A204.1 (cell line): ENCODE results near the gene B3GNT2.
"Not testable (repeated sequence)": the region's sequence is repeated elsewhere in the genome, so short reads cannot be mapped to it uniquely, and the experiment has no call there.

Experiments
- FAIRE-seq: peaks from 2 replicates; lab custom pipeline; 2012; peaks lifted over from hg19 to GRCh38; lab: Jason Lieb, UNC

The B3GNT2 gene

GRCh38 chr2:62238236-62238635, 42.3 kb downstream of the B3GNT2 start:
- FAIRE-seq, result no peak

- no peak for FAIRE-seq
These were observed 44.6 kb downstream of the B3GNT2 start for GRCh38 chr2:62240546-62240945.

GRCh38 chr2:62243983-62244382, 48.1 kb downstream of the B3GNT2 start:
- FAIRE-seq, result no peak

GRCh38 chr2:62248226-62248625, 52.3 kb downstream of the B3GNT2 start:
- FAIRE-seq, result no peak

- no peak for FAIRE-seq
These were observed 54.3 kb downstream of the B3GNT2 start for GRCh38 chr2:62250239-62250638.

- no peak for FAIRE-seq
These were observed 58.7 kb downstream of the B3GNT2 start for GRCh38 chr2:62254424-62255266.

- FAIRE-seq, result no peak
These were observed 61.6 kb downstream of the B3GNT2 start for GRCh38 chr2:62257466-62257865.

- FAIRE-seq, result no peak
These were observed 67.3 kb downstream of the B3GNT2 start for GRCh38 chr2:62263076-62263715.

GRCh38 chr2:62264186-62264585, 68.3 kb downstream of the B3GNT2 start:
- no peak for FAIRE-seq

- no peak for FAIRE-seq
These were observed 69.2 kb downstream of the B3GNT2 start for GRCh38 chr2:62265106-62265505.

- no peak for FAIRE-seq
These were observed 70.6 kb downstream of the B3GNT2 start for GRCh38 chr2:62266433-62267038.

- FAIRE-seq, result no peak
These were observed 71.8 kb downstream of the B3GNT2 start for GRCh38 chr2:62267696-62268095.

- not testable (repeated sequence) for FAIRE-seq
These were observed 72.8 kb downstream of the B3GNT2 start for GRCh38 chr2:62268681-62269188.

GRCh38 chr2:62270728-62271127, 74.8 kb downstream of the B3GNT2 start:
- FAIRE-seq, result no peak
